Ishikawa (cell line): ENCODE results near the gene ADGRD2.

Experiments used
- CEBPB ChIP-seq: IDR thresholded peaks from 2 replicates; pipeline ENCODE4 v1.6.1; 2012
- CREB1 ChIP-seq: IDR thresholded peaks from 2 replicates; pipeline ENCODE4 v1.6.1; 2012; ENCODE audit warnings: low read depth
- EGR1 ChIP-seq: IDR thresholded peaks from 2 replicates; pipeline ENCODE4 v1.6.1; 2012
- EP300 ChIP-seq: IDR thresholded peaks from 2 replicates; pipeline ENCODE4 v1.6.1; 2012; ENCODE audit warnings: borderline replicate concordance
- FOXM1 ChIP-seq: IDR thresholded peaks from 2 replicates; pipeline ENCODE4 v1.6.1; 2012; ENCODE audit warnings: low read depth, borderline replicate concordance
- NFIC ChIP-seq: IDR thresholded peaks from 2 replicates; pipeline ENCODE4 v1.6.1; 2012
- RAD21 ChIP-seq: IDR thresholded peaks from 2 replicates; pipeline ENCODE4 v1.6.1; 2012; ENCODE audit warnings: low read depth
- TAF1 ChIP-seq: IDR thresholded peaks from 2 replicates; pipeline ENCODE4 v1.6.1; 2012; ENCODE audit warnings: low read depth, mild to moderate bottlenecking
- TCF12 ChIP-seq: IDR thresholded peaks from 2 replicates; pipeline ENCODE4 v1.6.1; 2012; ENCODE audit warnings: low read depth
- TEAD4 ChIP-seq: IDR thresholded peaks from 2 replicates; pipeline ENCODE4 v1.6.1; 2012
- USF1 ChIP-seq: IDR thresholded peaks from 2 replicates; pipeline ENCODE4 v1.6.1; 2012
- YY1 ChIP-seq: IDR thresholded peaks from 2 replicates; pipeline ENCODE4 v1.6.1; 2012; ENCODE audit warnings: low read depth
- ZBTB7A ChIP-seq: IDR thresholded peaks from 2 replicates; pipeline ENCODE4 v1.6.1; 2012; ENCODE audit warnings: low read depth
- TF ChIP-seq, protein P1 (sequence below): IDR thresholded peaks from 2 replicates; pipeline ENCODE4 v1.6.1; 2012; ENCODE audit warnings: low read depth, mild to moderate bottlenecking
- TF ChIP-seq, protein P2 (sequence below): IDR thresholded peaks from 2 replicates; pipeline ENCODE4 v1.6.1; 2012

Gene ADGRD2

DNA sequence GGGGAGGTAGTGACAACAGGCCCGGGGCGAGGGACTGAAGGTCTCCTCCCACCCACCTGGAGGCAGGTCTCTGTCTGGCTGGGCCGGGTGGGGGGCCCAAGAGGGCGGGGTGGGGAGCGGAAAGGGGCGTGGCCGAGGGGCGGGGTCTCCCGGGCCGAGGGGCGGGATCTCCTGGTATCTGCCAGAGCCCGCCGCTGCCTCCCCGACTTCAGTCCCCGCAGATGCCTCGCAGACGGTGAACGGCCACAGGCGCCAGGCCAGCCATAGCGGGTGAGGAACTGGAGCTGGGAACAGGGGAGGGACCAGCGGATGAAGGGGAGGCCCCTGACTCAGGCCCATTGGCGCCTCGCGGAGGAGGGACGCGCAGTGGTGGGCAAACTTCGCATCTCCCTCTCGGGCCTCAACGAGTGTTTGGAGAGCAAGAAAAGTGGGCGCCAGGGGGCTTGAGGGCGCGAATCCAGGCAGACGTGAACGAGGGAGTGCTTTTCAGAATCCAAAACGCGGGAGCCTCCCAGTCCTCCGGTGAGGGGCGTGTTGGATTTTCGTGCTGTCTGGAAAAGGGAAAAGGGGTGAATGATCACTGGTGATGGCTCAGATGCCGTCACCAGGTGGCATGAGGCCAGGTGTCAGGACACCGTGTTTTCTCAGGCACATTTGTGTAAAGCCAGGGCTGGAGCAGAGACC lies at the start of gene ADGRD2:
Gene ADGRD2 (plus strand): TSS at position 211 of the 684 bp plus-strand sequence. CDS start 1,216 bp downstream, outside the sequence.
- TF ChIP-seq, protein P1, sequence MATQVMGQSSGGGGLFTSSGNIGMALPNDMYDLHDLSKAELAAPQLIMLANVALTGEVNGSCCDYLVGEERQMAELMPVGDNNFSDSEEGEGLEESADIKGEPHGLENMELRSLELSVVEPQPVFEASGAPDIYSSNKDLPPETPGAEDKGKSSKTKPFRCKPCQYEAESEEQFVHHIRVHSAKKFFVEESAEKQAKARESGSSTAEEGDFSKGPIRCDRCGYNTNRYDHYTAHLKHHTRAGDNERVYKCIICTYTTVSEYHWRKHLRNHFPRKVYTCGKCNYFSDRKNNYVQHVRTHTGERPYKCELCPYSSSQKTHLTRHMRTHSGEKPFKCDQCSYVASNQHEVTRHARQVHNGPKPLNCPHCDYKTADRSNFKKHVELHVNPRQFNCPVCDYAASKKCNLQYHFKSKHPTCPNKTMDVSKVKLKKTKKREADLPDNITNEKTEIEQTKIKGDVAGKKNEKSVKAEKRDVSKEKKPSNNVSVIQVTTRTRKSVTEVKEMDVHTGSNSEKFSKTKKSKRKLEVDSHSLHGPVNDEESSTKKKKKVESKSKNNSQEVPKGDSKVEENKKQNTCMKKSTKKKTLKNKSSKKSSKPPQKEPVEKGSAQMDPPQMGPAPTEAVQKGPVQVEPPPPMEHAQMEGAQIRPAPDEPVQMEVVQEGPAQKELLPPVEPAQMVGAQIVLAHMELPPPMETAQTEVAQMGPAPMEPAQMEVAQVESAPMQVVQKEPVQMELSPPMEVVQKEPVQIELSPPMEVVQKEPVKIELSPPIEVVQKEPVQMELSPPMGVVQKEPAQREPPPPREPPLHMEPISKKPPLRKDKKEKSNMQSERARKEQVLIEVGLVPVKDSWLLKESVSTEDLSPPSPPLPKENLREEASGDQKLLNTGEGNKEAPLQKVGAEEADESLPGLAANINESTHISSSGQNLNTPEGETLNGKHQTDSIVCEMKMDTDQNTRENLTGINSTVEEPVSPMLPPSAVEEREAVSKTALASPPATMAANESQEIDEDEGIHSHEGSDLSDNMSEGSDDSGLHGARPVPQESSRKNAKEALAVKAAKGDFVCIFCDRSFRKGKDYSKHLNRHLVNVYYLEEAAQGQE: no peak
- TF ChIP-seq EP300 (no peak), USF1 (no peak), ZBTB7A (no peak), RAD21 (no peak), YY1 (no peak), CREB1 (no peak), EGR1 (no peak), NFIC (no peak), FOXM1 (no peak), TCF12 (no peak), TAF1 (no peak)
- TF ChIP-seq, protein P2, sequence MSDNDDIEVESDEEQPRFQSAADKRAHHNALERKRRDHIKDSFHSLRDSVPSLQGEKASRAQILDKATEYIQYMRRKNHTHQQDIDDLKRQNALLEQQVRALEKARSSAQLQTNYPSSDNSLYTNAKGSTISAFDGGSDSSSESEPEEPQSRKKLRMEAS: no peak

- TF ChIP-seq YY1 (no peak), CREB1 (no peak), TCF12 (no peak), TAF1 (no peak), EP300 (no peak), FOXM1 (no peak), RAD21 (no peak), NFIC (no peak), USF1 (no peak)
- TF ChIP-seq, protein P2: no peak
- TF ChIP-seq, protein P1: no peak
These were observed 47.0 kb upstream of the ADGRD2 start for GRCh38 chr9:124403246-124403645.

- TF ChIP-seq TCF12: no peak
- TF ChIP-seq TEAD4: no peak
- no peak for TF ChIP-seq RAD21
- TF ChIP-seq USF1: no peak
These were observed 40.8 kb upstream of the ADGRD2 start for GRCh38 chr9:124409410-124409809.

- TF ChIP-seq, protein P1: no peak
- TF ChIP-seq EGR1 (no peak), CEBPB (no peak), NFIC (no peak)
- TF ChIP-seq, protein P2: no peak
These were observed 39.8 kb upstream of the ADGRD2 start for GRCh38 chr9:124410321-124410913.
